GM11168 (cell line): ENCODE results near the gene ZNF324B.
"Not testable (repeated sequence)": the region's sequence is repeated elsewhere in the genome, so short reads cannot be mapped to it uniquely, and the experiment has no call there.

Experiments
- in situ Hi-C: fragments of 300-500 bp; cut with MboI; formaldehyde crosslinking; loops from one replicate; pipeline ENCODE4 v1.12.0; 2022; ENCODE audit warnings: low sequenced_read_pairs; ENCODE audit not compliant: unreplicated experiment

ZNF324B gene

GRCh38 chr19:58450856-58451357 is 515 bp upstream of the ZNF324B start:
- in situ Hi-C loops = no loop called here

GRCh38 chr19:58453743-58454142 is 2.3 kb downstream of the ZNF324B start:
- in situ Hi-C loops = no loop called here

- in situ Hi-C loops = no loop called here
These were observed 3.9 kb downstream of the ZNF324B start for GRCh38 chr19:58455306-58455705.

DNA sequence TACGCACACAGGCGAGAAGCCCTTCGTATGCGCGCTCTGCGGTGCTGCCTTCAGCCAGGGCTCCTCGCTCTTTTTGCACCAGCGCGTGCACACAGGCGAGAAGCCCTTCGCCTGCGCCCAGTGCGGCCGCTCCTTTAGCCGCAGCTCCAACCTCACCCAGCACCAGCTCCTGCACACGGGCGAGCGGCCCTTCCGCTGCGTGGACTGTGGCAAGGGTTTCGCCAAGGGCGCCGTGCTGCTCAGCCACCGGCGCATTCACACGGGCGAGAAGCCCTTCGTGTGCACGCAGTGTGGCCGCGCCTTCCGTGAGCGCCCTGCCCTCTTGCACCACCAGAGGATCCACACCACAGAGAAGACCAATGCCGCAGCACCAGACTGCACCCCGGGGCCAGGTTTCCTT is 4.7 kb downstream of the ZNF324B start:
- in situ Hi-C loops = no loop called here

DNA sequence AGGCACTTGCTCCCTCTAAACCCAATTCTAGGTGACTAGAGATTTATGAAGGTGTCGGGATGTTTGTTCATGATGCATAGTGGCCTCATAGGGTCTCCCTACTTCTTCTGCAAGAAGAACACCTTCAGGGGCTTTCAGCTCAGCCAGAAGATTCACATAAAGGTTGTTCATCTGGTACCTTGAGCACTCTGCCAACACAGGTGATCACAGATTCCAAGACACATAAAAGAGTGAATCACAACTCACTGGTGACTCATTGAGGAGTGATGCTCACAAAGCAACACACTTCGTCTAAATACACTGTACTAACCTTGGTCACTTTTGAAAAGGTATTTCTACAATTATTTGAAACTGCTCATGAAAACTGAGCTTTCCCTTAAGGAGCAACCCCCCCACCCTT is 8.6 kb downstream of the ZNF324B start:
- in situ Hi-C loops = no loop called here

DNA sequence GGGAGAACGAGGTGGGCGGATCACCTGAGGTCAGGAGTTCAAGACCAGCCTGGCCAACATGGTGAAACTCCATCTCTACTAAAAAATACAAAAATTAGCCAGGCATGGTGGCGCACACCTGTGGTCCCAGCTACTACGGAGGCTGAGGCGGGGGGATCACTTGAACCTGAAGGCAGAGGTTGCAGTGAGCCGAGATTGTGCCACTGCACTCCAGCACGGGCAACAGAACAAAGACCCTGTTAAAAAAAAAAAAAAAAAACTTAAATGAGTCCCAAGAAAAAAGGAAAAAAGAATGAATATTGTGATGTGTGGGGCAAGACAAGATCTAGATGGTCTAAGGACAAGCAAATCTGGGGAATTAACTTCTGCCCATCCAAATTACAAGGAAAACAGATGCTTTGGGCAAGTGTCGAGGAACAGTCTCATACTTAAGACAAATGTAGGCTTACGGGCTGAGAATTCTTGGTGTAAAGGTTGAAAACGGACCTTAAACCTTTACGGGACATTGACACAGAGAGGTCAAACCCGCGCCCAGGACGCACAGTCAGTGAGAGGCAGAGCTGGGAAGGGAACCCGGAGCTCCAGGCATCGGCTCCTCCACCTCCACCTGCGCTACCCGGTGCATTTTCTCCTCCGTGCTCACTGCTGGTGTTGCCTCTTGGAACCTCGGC is 14.8 kb downstream of the ZNF324B start:
- in situ Hi-C loops = no loop called here

GRCh38 chr19:58466760-58467589 is 15.6 kb downstream of the ZNF324B start, which contains the start of gene ZNF324:
ZNF324 (plus strand) TSS chr19:58467080; CDS start chr19:58469186, 2,106 bp downstream.
- in situ Hi-C loops = no loop called here

GRCh38 chr19:58468216-58468839 is 16.9 kb downstream of the ZNF324B start:
- in situ Hi-C loops = no loop called here

DNA sequence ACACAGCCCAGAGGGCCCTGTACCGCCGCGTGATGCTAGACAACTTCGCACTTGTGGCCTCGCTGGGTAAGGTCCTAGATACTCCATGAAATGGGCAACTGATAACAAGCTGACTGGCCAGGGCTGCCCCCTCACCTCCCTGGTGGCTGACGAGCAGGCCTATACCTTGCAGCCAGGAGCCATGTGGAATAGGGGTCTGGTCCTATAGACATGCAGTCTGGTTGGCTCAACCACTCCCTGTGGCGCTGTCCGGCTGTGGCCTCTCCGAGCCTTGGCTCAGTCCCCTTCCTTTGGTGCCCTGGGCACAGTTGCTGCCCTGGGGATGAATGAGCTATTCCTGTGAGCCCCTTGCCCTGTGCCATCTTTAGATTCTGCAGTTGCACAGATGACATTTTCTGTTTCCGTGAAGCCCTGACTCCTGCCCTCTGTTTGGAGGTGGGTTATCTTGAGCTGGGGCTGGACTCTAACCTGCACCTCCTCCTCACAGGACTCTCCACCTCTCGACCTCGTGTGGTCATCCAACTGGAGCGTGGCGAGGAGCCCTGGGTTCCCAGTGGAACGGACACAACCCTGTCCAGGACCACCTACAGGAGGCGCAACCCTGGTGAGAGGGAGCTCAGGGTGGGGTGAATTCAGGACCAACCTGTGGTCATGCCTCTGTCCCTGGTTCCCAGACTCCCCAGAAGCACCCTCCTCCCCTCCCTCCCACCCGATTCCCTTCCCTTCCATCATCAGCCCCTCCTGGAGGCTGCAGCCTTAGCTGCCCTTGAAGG is 18.0 kb downstream of the ZNF324B start:
- in situ Hi-C loops = no loop called here

GRCh38 chr19:58470837-58471543 is 19.6 kb downstream of the ZNF324B start:
- in situ Hi-C loops = not testable (repeated sequence)

DNA sequence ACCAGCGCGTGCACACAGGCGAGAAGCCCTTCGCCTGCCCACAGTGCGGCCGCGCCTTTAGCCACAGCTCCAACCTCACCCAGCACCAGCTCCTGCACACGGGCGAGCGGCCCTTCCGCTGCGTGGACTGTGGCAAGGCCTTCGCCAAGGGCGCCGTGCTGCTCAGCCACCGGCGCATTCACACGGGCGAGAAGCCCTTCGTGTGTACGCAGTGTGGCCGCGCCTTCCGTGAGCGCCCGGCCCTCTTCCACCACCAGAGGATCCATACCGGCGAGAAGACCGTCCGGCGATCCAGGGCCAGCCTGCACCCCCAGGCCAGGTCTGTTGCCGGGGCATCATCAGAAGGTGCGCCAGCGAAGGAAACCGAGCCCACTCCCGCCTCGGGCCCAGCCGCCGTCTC is 20.3 kb downstream of the ZNF324B start:
- in situ Hi-C loops = no loop called here

DNA sequence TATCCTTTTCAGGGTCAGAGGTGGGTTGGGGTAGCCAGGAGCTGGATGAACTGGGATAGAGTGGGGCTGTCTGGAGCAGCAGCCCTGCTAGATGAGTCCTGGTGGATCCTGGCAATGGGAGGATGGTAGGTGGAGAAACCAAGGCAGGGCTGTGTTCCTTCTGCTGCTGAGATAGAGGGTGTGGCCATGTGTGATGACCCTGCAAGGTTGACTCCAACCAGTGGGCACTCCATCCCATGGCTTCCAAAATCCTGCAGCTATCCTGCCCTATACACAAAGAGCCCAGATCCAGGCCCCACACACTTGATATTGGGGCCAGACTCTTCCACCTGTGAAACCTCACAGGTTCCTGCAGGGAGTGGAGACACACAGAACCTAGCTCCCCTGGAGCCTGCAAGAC is 22.4 kb downstream of the ZNF324B start:
- in situ Hi-C loops = no loop called here

DNA sequence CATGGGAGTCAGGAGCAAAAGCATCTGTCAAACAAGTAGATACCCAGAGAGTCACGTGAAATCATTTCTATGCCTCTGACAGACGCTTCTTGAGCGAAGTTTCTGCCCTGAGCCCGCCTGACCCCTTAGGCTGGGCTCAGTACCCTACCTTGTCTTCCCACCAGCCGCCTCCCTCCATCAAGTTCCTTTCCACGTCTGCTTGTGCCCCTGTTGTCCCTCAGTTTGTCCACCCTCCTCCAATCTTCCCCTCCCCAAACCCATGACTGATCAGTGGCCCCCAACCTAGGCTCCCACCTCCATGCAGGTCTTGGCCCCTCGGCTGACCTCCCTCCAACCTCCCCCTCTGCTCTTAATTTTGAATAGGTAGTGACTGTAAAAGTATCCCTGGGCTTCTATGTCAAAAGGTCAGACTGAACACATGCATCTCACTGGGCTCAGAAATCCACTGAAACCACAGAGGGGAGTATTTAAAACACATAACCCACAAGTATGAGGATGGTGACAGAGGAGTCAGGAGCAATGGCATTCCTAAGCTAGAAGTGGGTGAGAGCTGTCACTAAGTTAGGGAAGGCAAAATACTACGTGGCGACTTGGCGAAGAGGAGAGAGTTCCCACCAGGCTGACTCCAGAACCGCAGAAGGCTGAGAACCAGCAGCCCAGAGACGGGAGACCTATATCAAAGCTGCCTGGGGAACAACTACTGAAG is 23.0 kb downstream of the ZNF324B start:
- in situ Hi-C loops = no loop called here

DNA sequence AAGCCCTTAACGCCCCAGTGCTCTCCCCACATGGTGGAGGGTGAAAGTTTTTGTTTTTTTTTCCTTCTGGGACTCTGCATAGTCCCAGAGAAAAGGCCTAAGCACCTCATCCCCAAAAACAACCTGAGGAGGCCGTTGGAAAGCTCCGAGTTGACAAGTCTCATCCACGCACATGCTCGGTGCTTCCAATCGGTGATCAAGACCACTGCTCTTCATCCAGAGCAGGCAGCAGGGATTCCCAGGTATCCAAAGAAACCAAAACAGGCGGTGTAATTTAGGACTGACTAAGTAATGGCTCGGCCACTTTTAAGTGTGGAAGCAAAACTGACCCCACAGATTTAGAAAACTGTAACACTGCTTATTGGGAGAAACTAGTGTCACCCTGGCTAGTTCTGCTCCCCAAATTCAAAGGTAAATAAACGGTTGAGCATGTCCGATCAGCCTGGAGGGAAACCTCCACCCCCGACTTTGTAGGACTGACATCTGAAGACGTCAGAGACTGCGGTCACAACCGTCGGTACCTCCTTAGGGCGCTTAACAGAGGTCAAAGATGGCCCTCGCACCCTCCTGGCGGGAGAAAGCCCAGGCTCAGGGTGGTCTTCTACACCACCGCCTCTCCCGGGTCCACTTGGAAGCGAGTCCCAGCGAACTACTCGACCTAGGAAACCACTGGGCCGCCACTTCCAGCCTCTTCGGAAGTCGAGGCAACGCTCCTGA is 23.7 kb downstream of the ZNF324B start:
- in situ Hi-C loops = no loop called here

- in situ Hi-C loops = no loop called here
These were observed 24.5 kb downstream of the ZNF324B start, which contains the start of gene ZNF446 for GRCh38 chr19:58475714-58476497. ZNF446 (plus strand) TSS chr19:58476352; CDS start chr19:58477219, 867 bp downstream.

- in situ Hi-C loops = no loop called here
These were observed 25.1 kb downstream of the ZNF324B start for GRCh38 chr19:58476498-58477015.

DNA sequence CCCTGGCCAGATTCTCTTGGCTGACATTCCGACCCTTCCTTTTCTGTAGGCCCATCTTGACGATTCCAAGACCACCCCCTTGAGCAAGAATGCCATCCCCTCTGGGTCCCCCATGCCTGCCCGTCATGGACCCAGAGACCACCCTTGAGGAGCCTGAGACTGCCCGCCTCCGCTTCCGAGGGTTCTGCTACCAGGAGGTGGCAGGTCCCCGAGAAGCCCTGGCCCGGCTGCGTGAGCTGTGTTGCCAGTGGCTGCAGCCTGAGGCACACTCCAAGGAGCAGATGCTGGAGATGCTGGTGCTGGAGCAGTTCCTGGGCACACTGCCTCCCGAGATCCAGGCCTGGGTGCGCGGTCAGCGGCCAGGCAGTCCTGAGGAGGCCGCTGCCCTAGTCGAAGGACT is 25.7 kb downstream of the ZNF324B start:
- in situ Hi-C loops = no loop called here
